GM12891 (cell line): ENCODE measurements around the gene IL22.

Experiments used
- POLR2A ChIP-seq: IDR thresholded peaks from 2 replicates; pipeline ENCODE4 v1.6.1; 2011; ENCODE audit warnings: low read depth, low read length, control low read depth
- POLR2AphosphoS5 ChIP-seq: IDR thresholded peaks from 2 replicates; pipeline ENCODE4 v1.6.1; 2011; ENCODE audit warnings: low read depth, low read length, control low read depth
- SPI1 ChIP-seq: IDR thresholded peaks from 2 replicates; pipeline ENCODE4 v1.6.1; 2011; ENCODE audit warnings: low read depth, low read length, control low read depth
- TAF1 ChIP-seq: IDR thresholded peaks from 2 replicates; pipeline ENCODE4 v1.6.1; 2011; ENCODE audit warnings: low read depth, low read length, control low read depth

GRCh38 chr12:68264857-68265256 lies 11.5 kb upstream of the IL22 start:
- no peak for TF ChIP-seq TAF1
- TF ChIP-seq POLR2AphosphoS5 = no peak
- no peak for TF ChIP-seq POLR2A
- TF ChIP-seq SPI1 = no peak
